Left renal cortex interstitium (tissue), 4 donors: ENCODE results near the gene MVB12B. TPM values are rescaled to one million over a fixed set of nuclear protein-coding genes. Genes with fewer than 3 reads are reported as not detected.

Source experiments
- DNase-seq, 4 donors: peaks; one replicate each; pipeline ENCODE4 v3.0.0-alpha.2; 2013; ENCODE audit warnings: low read depth in 4 of 4, low spot score in 2 of 4, missing footprints in 1 of 4
- polyA plus RNA-seq, 4 donors: library from polyadenylated mRNA; unstranded; fragments of 120-200 nt; gene quantifications; one replicate each; pipeline ENCODE4 v1.2.1, GENCODE V29; 2013; ENCODE audit not compliant: insufficient read length in 4 of 4

The MVB12B gene
- polyA plus RNA-seq, 4 donors: 15.1 to 20.0 (median 19.3) TPM

DNA sequence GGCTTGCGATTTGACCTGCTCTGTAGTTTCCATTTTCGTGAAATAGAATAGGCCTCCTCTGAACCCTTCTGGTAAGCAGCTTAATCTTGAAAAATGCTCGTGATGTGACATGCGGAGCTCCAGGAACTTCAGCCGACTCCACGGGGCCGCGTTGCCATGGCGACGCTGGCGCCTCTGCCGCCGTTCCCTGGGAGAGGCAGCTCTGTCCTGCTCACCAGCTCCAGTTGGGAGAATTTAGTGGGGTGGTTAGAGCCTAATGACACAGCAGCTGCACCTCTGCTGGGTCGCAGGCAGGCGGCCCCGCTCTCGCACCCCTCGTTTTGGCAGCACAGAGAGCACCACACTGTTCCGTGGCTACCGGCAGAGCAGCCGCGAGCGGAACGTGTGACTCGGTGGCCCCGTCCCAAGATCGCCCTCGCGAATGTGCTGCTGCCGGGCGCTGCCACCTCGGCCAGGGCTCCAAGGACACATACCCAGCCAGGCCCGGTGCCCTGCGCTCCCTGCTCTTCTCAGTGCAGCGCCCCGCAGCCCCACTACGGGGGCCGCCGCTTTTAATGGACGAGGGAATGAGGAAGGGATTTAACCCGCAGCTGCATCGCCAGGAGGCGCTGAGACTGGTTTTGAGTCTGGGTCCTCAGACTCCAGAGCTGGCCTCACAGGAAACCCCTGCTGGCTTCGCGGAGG is 155.9 kb downstream of the MVB12B start:
- peak in 2 of 4 donors; percentile 38 to 56 for DNase-seq

- no peak for DNase-seq
Observed at GRCh38 chr9:126483468-126484073, 156.9 kb downstream of the MVB12B start.

- no peak for DNase-seq
Observed at GRCh38 chr9:126485662-126486061, 159.0 kb downstream of the MVB12B start.

- no peak for DNase-seq
Observed at GRCh38 chr9:126486276-126486675, 159.6 kb downstream of the MVB12B start.

GRCh38 chr9:126487856-126488255 is 161.2 kb downstream of the MVB12B start:
- no peak for DNase-seq

DNA sequence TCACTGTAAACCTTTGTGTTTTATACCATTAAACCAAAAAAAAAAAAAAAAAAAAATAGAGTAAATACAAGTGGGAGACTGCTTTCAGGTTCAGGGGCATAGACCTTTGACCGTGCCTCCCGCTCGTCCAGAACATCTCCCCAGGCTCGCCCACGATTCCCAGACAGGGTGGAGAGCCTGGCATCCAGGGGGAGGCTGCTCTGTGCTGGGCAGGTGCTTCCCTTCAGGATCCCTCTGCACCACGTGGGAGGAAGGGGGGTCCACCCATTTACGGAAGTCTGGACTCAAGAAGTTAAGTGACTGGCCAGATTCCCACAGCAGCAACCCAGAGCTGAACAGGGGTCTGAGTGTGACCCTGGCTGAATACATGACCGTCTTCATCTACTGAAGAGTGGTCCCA is 161.7 kb downstream of the MVB12B start:
- DNase-seq: no peak

- DNase-seq: no peak
Observed at GRCh38 chr9:126488881-126489404, 162.3 kb downstream of the MVB12B start.

GRCh38 chr9:126489581-126490213 is 163.1 kb downstream of the MVB12B start:
- DNase-seq: no peak

DNA sequence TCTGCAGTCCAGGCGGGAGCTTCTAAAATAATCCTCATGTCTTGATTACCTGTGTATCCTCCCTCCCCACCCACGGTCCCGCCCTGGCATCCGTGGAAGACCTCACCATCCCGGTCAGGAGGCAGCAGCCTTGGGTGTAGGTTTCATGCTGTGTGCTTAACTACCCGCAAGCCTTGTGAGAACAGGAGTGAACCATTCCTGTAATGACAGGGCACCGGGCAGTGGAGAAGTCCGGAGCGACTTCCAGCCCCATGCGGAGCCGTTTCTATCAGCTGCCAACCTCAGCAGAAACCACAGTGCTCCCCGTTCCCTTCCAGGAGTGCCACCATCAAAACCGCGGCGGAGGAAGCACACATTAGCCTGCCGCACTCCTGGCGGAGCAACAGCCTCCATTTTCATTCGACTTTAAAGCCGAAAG is 163.6 kb downstream of the MVB12B start:
- DNase-seq: no peak

- peak in 1 of 4 donors; percentile 62 for DNase-seq
Observed at GRCh38 chr9:126490871-126491567, 164.4 kb downstream of the MVB12B start.

DNA sequence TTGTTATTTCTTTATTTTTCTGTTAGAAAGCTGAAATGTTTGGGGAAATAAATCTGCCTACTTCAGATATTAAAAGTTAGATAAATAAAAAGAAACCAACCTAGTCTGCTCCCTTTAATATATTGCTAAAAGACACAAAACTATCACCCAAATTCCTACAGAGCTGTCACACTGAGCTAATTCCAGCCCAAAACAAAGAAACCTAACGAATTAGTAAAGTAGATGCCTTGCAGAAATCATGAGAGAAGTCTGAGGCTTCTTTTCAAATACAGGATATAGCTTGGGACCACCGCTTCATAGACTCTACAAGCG is 164.9 kb downstream of the MVB12B start:
- DNase-seq: no peak

GRCh38 chr9:126491949-126492348 is 165.3 kb downstream of the MVB12B start:
- no peak for DNase-seq

DNA sequence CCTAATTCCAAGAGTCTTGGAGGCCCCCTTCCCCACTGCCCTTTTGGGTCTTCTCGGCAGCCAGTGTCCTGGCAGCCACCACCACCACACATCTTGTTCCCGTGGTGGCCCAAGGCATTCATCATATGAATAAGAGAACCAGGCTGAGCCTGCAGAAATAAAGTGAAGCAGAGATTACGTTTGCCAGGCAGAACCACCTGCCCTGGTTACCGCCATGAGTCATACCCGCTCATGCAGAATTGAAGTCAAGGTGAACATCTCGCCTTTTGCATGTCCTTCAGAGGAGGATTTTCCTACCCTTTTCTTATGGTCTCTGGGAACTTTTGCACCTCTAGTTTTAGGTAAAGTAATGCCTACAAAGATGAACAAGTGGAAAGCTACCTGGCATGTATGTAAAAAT is 167.6 kb downstream of the MVB12B start:
- no peak for DNase-seq

- no peak for DNase-seq
Observed at GRCh38 chr9:126494746-126495145, 168.1 kb downstream of the MVB12B start.

DNA sequence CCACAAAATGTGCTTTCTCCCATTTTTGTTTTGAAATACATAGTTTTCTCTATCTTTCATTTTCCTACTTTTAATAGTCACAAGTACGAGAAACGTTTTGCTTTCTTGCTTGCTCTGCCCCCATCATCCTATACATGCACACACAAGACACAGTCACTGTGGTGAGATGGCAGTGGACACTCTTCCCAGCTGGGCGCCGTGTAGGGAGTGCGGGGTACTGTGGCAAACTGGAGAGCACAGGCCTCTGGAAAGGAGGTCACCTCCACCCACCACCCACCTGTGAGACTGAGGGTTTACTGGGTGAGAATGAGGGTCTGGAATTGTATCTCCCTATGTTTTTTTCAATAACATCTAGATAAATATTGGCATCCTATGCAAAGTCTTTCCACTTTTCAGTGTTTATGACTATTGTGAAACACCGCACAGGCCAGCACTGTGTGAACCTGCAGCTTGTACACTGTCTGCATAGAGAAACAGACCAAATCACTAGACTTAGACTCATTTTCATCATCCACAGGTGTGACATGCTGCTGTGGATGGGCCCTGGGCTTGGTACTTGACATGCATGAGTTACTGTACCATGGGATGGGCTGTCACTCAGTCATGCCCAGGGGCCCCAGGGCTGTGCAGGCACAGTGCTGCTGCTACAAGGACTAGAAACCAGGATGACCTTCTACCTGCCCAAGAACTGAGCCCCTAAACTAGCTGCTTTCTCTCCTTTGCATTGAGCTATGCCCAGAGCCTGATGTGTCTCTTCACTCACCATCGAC is 169.0 kb downstream of the MVB12B start:
- no peak for DNase-seq

- DNase-seq: no peak
Observed at GRCh38 chr9:126496181-126496576, 169.6 kb downstream of the MVB12B start.

GRCh38 chr9:126496781-126497659 is 170.4 kb downstream of the MVB12B start:
- no peak for DNase-seq

DNA sequence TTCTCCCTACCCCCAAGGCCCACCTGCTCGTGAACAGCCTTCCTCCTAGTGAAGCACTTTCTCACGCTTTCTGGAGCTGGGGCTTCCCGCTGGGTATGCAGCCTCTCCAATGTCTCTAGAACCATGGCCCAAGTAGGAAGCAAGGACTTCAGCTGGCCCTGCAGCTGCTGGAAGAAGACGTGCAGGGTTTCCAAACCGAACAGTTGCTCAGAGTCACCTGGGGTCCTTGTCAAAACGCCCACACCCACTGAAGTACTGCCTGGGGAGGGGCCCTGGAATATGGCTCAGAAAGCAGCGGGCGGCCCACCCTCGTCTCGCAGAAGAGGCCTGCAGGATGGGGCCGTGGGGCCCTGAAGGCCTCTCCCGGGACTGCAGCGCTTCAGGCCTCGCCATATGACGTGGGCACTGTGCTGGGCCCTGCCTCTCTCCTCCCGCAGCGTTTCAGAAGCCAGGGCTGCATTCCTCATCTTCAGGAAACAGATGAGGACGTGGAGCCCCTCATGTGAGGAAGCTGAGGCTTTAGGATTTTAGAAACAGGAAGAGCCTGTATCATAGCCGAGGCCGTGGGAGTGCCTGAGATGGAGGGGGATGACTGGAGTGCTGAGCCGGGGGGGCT is 171.1 kb downstream of the MVB12B start:
- no peak for DNase-seq

- no peak for DNase-seq
Observed at GRCh38 chr9:126498331-126498730, 171.7 kb downstream of the MVB12B start.
